ENCODE data around the gene RAD51B. TPM values are rescaled to one million over a fixed set of nuclear protein-coding genes. Genes with fewer than 3 reads are reported as not detected.
A peak's percentile ranks its signal among the peaks of the same experiment; 100 is the strongest.

Gene RAD51B
- total and polyA plus RNA-seq, 9 of the 15 experiments (the other 6 are each of a cell fraction or from before 2014, with no cell fraction given), result 8.5 to 17.3 (median 11.3) TPM

GRCh38 chr14:68616221-68616902 is 796.8 kb downstream of the RAD51B start:
- in situ Hi-C loops (cut with MboI) (no loop called here), intact Hi-C loops (cut with micrococcal nuclease) (no loop called here)
- Histone ChIP-seq H3K9me1 (ENCODE audit: control insufficient read depth, insufficient read depth, low read length) (no peaks in the 10 kb centered on the region), H3K27ac (ENCODE audit: extremely low read depth, low read depth, low read length) (no peak overlapping the region), H3K36me3 (ENCODE audit: control insufficient read depth, insufficient read depth, low read length) (no peaks in the 10 kb centered on the region), H3K9me3 (replicated peaks; ENCODE audit: control insufficient read depth, insufficient read depth, low read depth, low read length) (peaks cover 10% of the 10 kb centered on the region), H2AFZ (ENCODE audit: low read depth, low read length) (no peak overlapping the region), H3K4me3 (no peak overlapping the region), H3K9ac (ENCODE audit: insufficient read depth in 1 of 2, low read depth in 2 of 2, low read length in 2 of 2) (no peak overlapping the region), H3K4me2 (ENCODE audit: insufficient read depth, low read length) (no peak overlapping the region), H3K27me3 (ENCODE audit: control insufficient read depth in 2 of 2, insufficient read depth in 2 of 2, low read length in 2 of 2) (no peaks in the 10 kb centered on the region), H3K4me1 (replicated peaks in 1 of 2; ENCODE audit: control insufficient read depth in 2 of 2, insufficient read depth in 2 of 2, low read length in 2 of 2) (peaks cover 0 to 17% of the 10 kb centered on the region in 2 experiments; a peak in 3 of 5 replicates), H3K79me2 (ENCODE audit: control insufficient read depth, insufficient read depth, low read length) (no peaks in the 10 kb centered on the region), H4K20me1 (replicated peaks; ENCODE audit: control insufficient read depth, insufficient read depth, low read length) (no peaks in the 10 kb centered on the region)
- WGBS (ENCODE audit: insufficient coverage, low coverage, missing lambda C conversion rate), result 0% methylated on average over 1 of the region's 1 CpG
- DNase-seq (ENCODE audit: extremely low read depth in 1 of 4, low spot score in 3 of 4) (peak in 1 of 4 experiments; percentile 27), FAIRE-seq (peak; percentile 69), ATAC-seq (no peak)
- POLR2A ChIA-PET, result no interaction called here
- no TSS peak for BruUV-seq (replicated peaks)
- CTCF ChIA-PET (ENCODE audit: low intra/inter-chr PET ratio), result no interaction called here
- TF ChIP-seq ARNT (IDR thresholded peaks at IDR 0.05) (0 out of 4 replicates have a peak, but pooled peaks of 1 of the 2 experiments have one; percentile 27), ZNF512 (tag; IDR thresholded peaks at IDR 0.05) (peak; percentile 31; the same call in 1 of the 2 replicates), HDAC1 (IDR thresholded peaks at IDR 0.05) (peak in 1 of 2 experiments; percentile 42; a peak in 1 of 4 replicates), ZNF280A (IDR thresholded peaks at IDR 0.05; ENCODE audit: low read depth, partially characterized antibody) (peak; percentile 70), TRIM28 (IDR thresholded peaks at IDR 0.05) (peak; percentile 97), MEIS2 (IDR thresholded peaks at IDR 0.05; ENCODE audit: partially characterized antibody) (peak; percentile 4), ILF3 (IDR thresholded peaks at IDR 0.05; ENCODE audit: borderline replicate concordance) (no peak), ZEB2 (IDR thresholded peaks at IDR 0.05) (peak; percentile 40; the same call in 1 of the 2 replicates), CBX3 (IDR thresholded peaks at IDR 0.05; ENCODE audit: borderline replicate concordance in 1 of 2, low read length in 2 of 2) (peak in 1 of 2 experiments; percentile 96; a peak in 2 of 3 replicates), PBX2 (CRISPR knock-in tag; IDR thresholded peaks at IDR 0.05; ENCODE audit: low read depth) (no peak), PBX2 (tag; conservative IDR thresholded peaks at IDR 0.05; ENCODE audit: low read depth) (peak; percentile 31; the same call in 1 of the 2 replicates), SMARCA4 (IDR thresholded peaks at IDR 0.05) (no peak), TRIM24 (IDR thresholded peaks at IDR 0.05) (peak in 1 of 2 experiments; percentile 84; a peak in 2 of 4 replicates), SNRNP70 (optimal IDR thresholded peaks at IDR 0.05; ENCODE audit: low read depth, low read length) (no peak)
- TF ChIP-seq, protein P1, sequence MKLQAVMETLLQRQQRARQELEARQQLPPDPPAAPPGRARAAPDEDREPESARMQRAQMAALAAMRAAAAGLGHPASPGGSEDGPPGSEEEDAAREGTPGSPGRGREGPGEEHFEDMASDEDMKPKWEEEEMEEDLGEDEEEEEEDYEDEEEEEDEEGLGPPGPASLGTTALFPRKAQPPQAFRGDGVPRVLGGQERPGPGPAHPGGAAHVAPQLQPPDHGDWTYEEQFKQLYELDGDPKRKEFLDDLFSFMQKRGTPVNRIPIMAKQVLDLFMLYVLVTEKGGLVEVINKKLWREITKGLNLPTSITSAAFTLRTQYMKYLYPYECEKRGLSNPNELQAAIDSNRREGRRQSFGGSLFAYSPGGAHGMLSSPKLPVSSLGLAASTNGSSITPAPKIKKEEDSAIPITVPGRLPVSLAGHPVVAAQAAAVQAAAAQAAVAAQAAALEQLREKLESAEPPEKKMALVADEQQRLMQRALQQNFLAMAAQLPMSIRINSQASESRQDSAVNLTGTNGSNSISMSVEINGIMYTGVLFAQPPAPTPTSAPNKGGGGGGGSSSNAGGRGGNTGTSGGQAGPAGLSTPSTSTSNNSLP (IDR thresholded peaks at IDR 0.05; ENCODE audit: borderline replicate concordance, low read depth, low read length), result peak; percentile 87; the same call in 1 of the 2 replicates

Data from K562 (cell line).